GM23338 (cell line): ENCODE measurements around the gene NFATC1.

Source experiments
- CREB1 ChIP-seq: fragments of 250-450 bp; sonication (Bioruptor Pico); IDR thresholded peaks from 2 replicates; pipeline ENCODE4 v1.5.0; 2020; ENCODE audit warnings: low read depth, mild to moderate bottlenecking, moderate library complexity
- CTCF ChIP-seq, 2 experiments: fragments of 200-600 bp in 1 of 2; sonication (generic) in 1 of 2; conservative IDR thresholded peaks; 2 replicates each; pipeline versions ENCODE4 v1.5.1 to v1.6.1; 2016 to 2017; ENCODE audit warnings: antibody characterized with exemption in 2 of 2, low read depth in 2 of 2, mild to moderate bottlenecking in 2 of 2, moderate library complexity in 1 of 2
- ETS1 ChIP-seq: IDR thresholded peaks from 2 replicates; pipeline ENCODE4 v1.6.1; 2016; ENCODE audit warnings: antibody characterized with exemption
- EZH2 ChIP-seq: fragments of 200-600 bp; sonication (generic); IDR thresholded peaks from one replicate; pipeline ENCODE4 v1.8.0; 2017; ENCODE audit warnings: antibody characterized with exemption, mild to moderate bottlenecking, low read depth; ENCODE audit not compliant: unreplicated experiment
- EZH2phosphoT487 ChIP-seq: fragments of 200-600 bp; sonication (generic); IDR thresholded peaks from one replicate; pipeline ENCODE4 v1.8.1; 2018; ENCODE audit warnings: antibody characterized with exemption; ENCODE audit not compliant: unreplicated experiment
- JUNB ChIP-seq: IDR thresholded peaks from one replicate; pipeline ENCODE4 v1.6.1; 2016; ENCODE audit warnings: antibody characterized with exemption; ENCODE audit not compliant: unreplicated experiment
- NANOG ChIP-seq: IDR thresholded peaks from 2 replicates; pipeline ENCODE4 v1.6.1; 2016; ENCODE audit warnings: antibody characterized with exemption, borderline replicate concordance
- POLR2AphosphoS5 ChIP-seq: IDR thresholded peaks from 2 replicates; pipeline ENCODE4 v1.6.1; 2016; ENCODE audit warnings: antibody characterized with exemption, low read depth
- REST ChIP-seq: IDR thresholded peaks from one replicate; pipeline ENCODE4 v1.6.1; 2018; ENCODE audit warnings: antibody characterized with exemption; ENCODE audit not compliant: unreplicated experiment
- STAT1 ChIP-seq: IDR thresholded peaks from one replicate; pipeline ENCODE4 v1.6.1; 2016; ENCODE audit warnings: antibody characterized with exemption; ENCODE audit not compliant: unreplicated experiment
- ZNF114 ChIP-seq: fragments of 250-450 bp; sonication (Bioruptor Pico); IDR thresholded peaks from 2 replicates; pipeline ENCODE4 v1.5.0; 2020; ENCODE audit warnings: mild to moderate bottlenecking, moderate library complexity
- ZNF331 ChIP-seq: fragments of 250-450 bp; sonication (Bioruptor Pico); IDR thresholded peaks from 2 replicates; pipeline ENCODE4 v1.5.0; 2020; ENCODE audit warnings: low read depth, mild to moderate bottlenecking, moderate library complexity
- ZNF462 ChIP-seq: fragments of 250-450 bp; sonication (Bioruptor Pico); IDR thresholded peaks from 2 replicates; pipeline ENCODE4 v1.5.0; 2020; ENCODE audit warnings: mild to moderate bottlenecking, moderate library complexity

DNA sequence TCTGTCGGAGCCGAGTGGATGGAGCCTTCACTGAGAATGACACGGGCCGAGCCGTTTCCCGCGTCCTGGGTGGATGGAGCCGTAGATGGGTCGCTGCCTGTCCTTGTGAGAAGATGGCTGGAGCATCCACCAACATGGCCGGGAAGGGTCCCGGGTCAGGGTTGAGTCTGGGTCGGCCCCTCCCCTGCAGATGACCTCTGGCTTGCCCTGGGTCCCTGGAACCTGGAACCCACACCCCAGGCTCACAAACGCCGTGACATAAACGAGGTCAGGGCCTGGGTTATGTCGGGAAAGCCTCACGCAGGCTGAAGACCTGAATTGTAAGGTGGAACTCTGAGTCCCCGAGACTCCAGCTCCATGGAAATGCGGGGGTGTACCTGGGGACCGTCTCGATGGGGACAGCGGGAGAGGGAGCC lies 94.9 kb downstream of the NFATC1 start:
- TF ChIP-seq EZH2 (no peak), CTCF (conservative IDR thresholded peaks at IDR 0.05; ENCODE audit: low read depth in 2 of 2) (no peak), REST (no peak), POLR2AphosphoS5 (no peak), CREB1 (CRISPR knock-in tag) (no peak), EZH2phosphoT487 (no peak), NANOG (no peak), ZNF114 (CRISPR knock-in tag) (no peak), ZNF331 (CRISPR knock-in tag) (no peak), JUNB (no peak), ETS1 (no peak), STAT1 (no peak), ZNF462 (CRISPR knock-in tag) (no peak)
